Spleen (tissue), 11 donors: Measurements from ENCODE around the gene PRDX2. TPM values are rescaled to one million over a fixed set of nuclear protein-coding genes. Genes with fewer than 3 reads are reported as not detected.

Source experiments
- DNase-seq: peaks from one replicate; pipeline ENCODE4 v3.0.0-alpha.2; 2020
- H3K27ac ChIP-seq, 8 donors: fragments of 200-600 bp; sonication (generic) in 7 of 8; 1 replicate in 4 of 8; 2 replicates in 4 of 8; pipeline versions ENCODE4 v1.5.0 to v1.8.0; 2016 to 2021; ENCODE audit warnings: inconsistent platforms in 4 of 8, mild to moderate bottlenecking in 4 of 8, moderate library complexity in 1 of 8
- H3K27me3 ChIP-seq, 7 donors: fragments of 200-600 bp; sonication (generic) in 6 of 7; replicated peaks in 1 of 7; 1 replicate in 4 of 7; 2 replicates in 3 of 7; pipeline versions ENCODE4 v1.5.0 to v1.8.0; 2016 to 2021; ENCODE audit warnings: inconsistent platforms in 3 of 7, mild to moderate bottlenecking in 1 of 7
- H3K36me3 ChIP-seq, 6 donors: fragments of 200-600 bp; sonication (generic) in 5 of 6; 1 replicate in 4 of 6; 2 replicates in 2 of 6; pipeline versions ENCODE4 v1.5.0 to v1.8.0; 2016 to 2021; ENCODE audit warnings: inconsistent platforms in 2 of 6
- H3K4me1 ChIP-seq, 6 donors: fragments of 200-600 bp; sonication (generic) in 5 of 6; 1 replicate in 3 of 6; 2 replicates in 3 of 6; pipeline versions ENCODE4 v1.5.0 to v1.8.0; 2016 to 2021; ENCODE audit warnings: inconsistent platforms in 3 of 6
- H3K4me3 ChIP-seq, 8 donors: fragments of 200-600 bp; sonication (generic) in 7 of 8; 1 replicate in 4 of 8; 2 replicates in 4 of 8; pipeline versions ENCODE4 v1.5.0 to v1.8.0; 2016 to 2021; ENCODE audit warnings: inconsistent platforms in 4 of 8, mild to moderate bottlenecking in 4 of 8, moderate library complexity in 2 of 8
- H3K9me3 ChIP-seq, 8 donors: fragments of 200-600 bp; sonication (generic) in 7 of 8; 1 replicate in 4 of 8; 2 replicates in 4 of 8; pipeline versions ENCODE4 v1.5.0 to v1.8.0; 2016 to 2021; ENCODE audit warnings: inconsistent platforms in 4 of 8
- POLR2A ChIP-seq, 3 donors: fragments of 450-650 bp; IDR thresholded peaks; one replicate each; pipeline ENCODE4 v1.5.1; 2017; ENCODE audit warnings: antibody characterized with exemption in 3 of 3, mild to moderate bottlenecking in 1 of 3
- POLR2AphosphoS5 ChIP-seq, 3 donors: sonication (generic); formaldehyde crosslinking; IDR thresholded peaks; one replicate each; pipeline ENCODE4 v1.5.1; 2017; ENCODE audit warnings: antibody characterized with exemption in 3 of 3
- WGBS, 5 donors: extraction: QIAGEN DNeasy Blood & Tissue Kit in 3 of 5; methylation state at CpG; one replicate each; pipeline versions ENCODE4 v1.1.5 to v1.1.7; 2013 to 2018; 5-methylcytosine and 5-hydroxymethylcytosine counted together
- intact Hi-C: fragments of 100-400 bp; cut with DNase I; formaldehyde crosslinking; loops from one replicate; pipeline ENCODE4 v1.15.0; 2023; ENCODE audit warnings: low total_unique reads
- polyA plus RNA-seq, 3 donors: library from polyadenylated mRNA; stranded (reverse); fragments of 200-250 nt; gene quantifications; one replicate each; pipeline ENCODE4 v1.2.1, GENCODE V29; 2013
- total RNA-seq, 7 donors: library from RNA; depleted of rRNA in 3 of 7; stranded (reverse); fragments of >200 nt in 3 of 7; fragmentation: NEBNext Ultra II Directional in 4 of 7; extraction: Animal tissue kit (Norgen Biotek cat#: 25700) in 4 of 7; gene quantifications; one replicate each; pipeline versions ENCODE4 v1.1.0 to v1.2.1, GENCODE V29; 2016 to 2021
- TF ChIP-seq, protein P1 (sequence below), 11 experiments: fragments of 200-600 bp in 7 of 11; fragments of 450-650 bp in 4 of 11; sonication (generic) in 4 of 11; IDR thresholded peaks in 8 of 11; conservative IDR thresholded peaks in 3 of 11; 1 replicate in 7 of 11; 2 replicates in 4 of 11; pipeline versions ENCODE4 v1.4.0 to v1.8.0; 2016 to 2021; ENCODE audit warnings: antibody characterized with exemption in 11 of 11, inconsistent platforms in 4 of 11, mild to moderate bottlenecking in 1 of 11
- donor health status: healthy with polysubstance abuse.
- donor health status: DM: no; HTN: no; CAD: no; lungs with moderate emphysema.
- donor health status: DM: no; HTN: no; CAD: no.
- donor health status: Bipolar disorder and iron deficiency.
- donor health status: healthy.
- donor health status: DM: no; HTN: no; CAD: no.
- donor health status: DM: yes; HTN: yes; CAD: no.

Gene PRDX2
- total and polyA plus RNA-seq, 10 donors = 78.3 to 203 (median 117) TPM

DNA sequence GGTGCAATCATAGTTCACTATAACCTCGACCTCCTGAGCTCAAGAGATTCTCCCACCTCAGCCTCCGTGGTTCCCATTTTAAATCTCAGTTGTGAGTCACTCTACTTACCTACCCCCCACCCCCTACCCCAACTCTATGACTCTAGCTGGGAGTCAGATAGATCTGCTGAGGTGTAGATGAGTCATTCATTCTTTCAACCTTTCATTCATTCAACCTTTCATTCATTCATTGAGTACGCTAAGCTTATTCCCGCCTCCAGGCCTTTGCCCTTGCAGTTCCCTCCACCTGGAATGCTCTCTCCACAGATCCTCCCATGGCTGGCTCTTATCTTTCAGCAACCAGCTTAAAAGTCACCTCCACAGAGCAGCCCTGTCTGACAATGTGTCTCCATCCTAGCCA lies 35.6 kb upstream of the PRDX2 start:
- intact Hi-C loops = no loop called here
- H3K9me3 ChIP-seq = peaks cover 0 to 10% (median 0%) of the 10 kb centered on the region in 8 donors
- DNase-seq = no peak
- 71 to 81% (median 76%) methylated on average over 4 of the region's 4 CpGs for WGBS, 5 donors
- peaks cover 9 to 100% (median 100%) of the 10 kb centered on the region in 7 donors for H3K27me3 ChIP-seq
- TF ChIP-seq, protein P1, sequence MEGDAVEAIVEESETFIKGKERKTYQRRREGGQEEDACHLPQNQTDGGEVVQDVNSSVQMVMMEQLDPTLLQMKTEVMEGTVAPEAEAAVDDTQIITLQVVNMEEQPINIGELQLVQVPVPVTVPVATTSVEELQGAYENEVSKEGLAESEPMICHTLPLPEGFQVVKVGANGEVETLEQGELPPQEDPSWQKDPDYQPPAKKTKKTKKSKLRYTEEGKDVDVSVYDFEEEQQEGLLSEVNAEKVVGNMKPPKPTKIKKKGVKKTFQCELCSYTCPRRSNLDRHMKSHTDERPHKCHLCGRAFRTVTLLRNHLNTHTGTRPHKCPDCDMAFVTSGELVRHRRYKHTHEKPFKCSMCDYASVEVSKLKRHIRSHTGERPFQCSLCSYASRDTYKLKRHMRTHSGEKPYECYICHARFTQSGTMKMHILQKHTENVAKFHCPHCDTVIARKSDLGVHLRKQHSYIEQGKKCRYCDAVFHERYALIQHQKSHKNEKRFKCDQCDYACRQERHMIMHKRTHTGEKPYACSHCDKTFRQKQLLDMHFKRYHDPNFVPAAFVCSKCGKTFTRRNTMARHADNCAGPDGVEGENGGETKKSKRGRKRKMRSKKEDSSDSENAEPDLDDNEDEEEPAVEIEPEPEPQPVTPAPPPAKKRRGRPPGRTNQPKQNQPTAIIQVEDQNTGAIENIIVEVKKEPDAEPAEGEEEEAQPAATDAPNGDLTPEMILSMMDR (IDR thresholded peaks at IDR 0.05 in 8 of 11, conservative IDR thresholded peaks at IDR 0.05 in 3 of 11) = no peak
- TF ChIP-seq POLR2A (IDR thresholded peaks at IDR 0.05) (no peak), POLR2AphosphoS5 (IDR thresholded peaks at IDR 0.05) (no peak)
- H3K36me3 ChIP-seq = no peaks in the 10 kb centered on the region
- no peak overlapping the region for H3K27ac ChIP-seq
- H3K4me1 ChIP-seq = peaks cover 6 to 73% (median 42%) of the 10 kb centered on the region in 6 donors
- no peak overlapping the region for H3K4me3 ChIP-seq

DNA sequence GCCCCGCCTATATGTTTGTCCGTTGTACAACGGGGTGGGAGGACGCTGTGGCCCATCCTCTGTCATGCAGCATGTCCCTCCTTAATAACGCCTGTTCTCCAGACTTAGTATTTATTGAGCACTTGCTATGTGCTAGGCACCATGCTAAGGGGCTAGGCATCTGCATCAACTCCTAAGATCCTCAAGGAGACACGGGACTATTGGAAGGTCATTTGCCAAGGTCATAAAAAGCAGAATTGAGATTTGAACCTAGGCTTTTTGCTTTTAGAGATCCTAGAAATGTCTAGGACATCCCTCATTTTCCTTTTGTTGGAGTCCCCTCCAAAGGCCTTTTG lies 34.9 kb upstream of the PRDX2 start:
- Histone ChIP-seq H3K4me1 (peaks cover 7 to 71% (median 43%) of the 10 kb centered on the region in 6 donors), H3K36me3 (no peaks in the 10 kb centered on the region), H3K27ac (no peak overlapping the region), H3K27me3 (peaks cover 9 to 100% (median 100%) of the 10 kb centered on the region in 7 donors), H3K9me3 (peaks cover 0 to 10% (median 0%) of the 10 kb centered on the region in 8 donors), H3K4me3 (no peak overlapping the region)
- 4 to 21% (median 8%) methylated on average over 6 of the region's 6 CpGs for WGBS, 5 donors
- intact Hi-C loops = no loop called here
- TF ChIP-seq POLR2A (IDR thresholded peaks at IDR 0.05) (no peak), POLR2AphosphoS5 (IDR thresholded peaks at IDR 0.05) (no peak)
- TF ChIP-seq, protein P1 (IDR thresholded peaks at IDR 0.05 in 8 of 11, conservative IDR thresholded peaks at IDR 0.05 in 3 of 11) = no peak
- DNase-seq = no peak

DNA sequence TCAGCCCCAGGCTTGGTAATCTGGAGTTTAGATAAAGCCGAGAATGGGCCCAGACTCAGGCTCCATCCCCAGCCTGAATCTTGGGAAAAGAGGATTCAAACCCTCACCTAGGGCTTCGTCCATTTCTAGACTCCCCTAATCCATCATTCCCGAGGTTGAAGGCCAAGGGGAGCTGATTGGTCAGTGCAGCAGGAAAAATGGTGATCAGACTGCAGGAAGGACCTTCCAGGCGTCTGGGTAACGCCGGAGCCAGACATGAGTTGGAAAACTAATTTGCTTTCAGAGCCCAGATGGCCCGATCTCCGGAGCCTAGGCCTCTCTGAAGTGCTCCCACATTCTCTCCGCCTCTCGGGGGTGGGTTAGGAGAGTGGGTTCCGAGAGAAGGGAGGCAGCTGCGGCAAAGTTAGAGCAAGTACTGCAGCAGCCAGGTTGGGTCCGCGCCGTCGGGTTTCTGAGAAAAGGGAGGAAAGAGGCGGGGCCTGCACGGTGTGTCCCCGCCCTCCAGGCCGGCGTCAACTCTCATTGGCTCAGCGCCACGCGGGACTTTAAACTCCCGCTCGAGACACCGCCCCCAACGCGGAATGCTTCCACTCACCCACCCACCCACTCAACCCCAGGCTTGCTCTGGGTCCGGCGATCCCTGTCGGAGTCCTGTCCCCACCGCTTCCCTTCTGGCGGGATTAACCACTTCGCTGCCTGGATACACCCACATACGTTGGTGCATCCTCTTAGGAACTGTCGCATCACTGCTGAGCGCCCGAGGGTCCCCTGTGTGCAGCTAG lies 33.6 kb upstream of the PRDX2 start:
- Histone ChIP-seq H3K36me3 (no peaks in the 10 kb centered on the region), H3K4me1 (peaks cover 7 to 58% (median 35%) of the 10 kb centered on the region in 6 donors), H3K27ac (no peak overlapping the region), H3K4me3 (no peak overlapping the region), H3K27me3 (peaks cover 6 to 100% (median 97%) of the 10 kb centered on the region in 7 donors), H3K9me3 (peaks cover 0 to 6% (median 0%) of the 10 kb centered on the region in 8 donors)
- TF ChIP-seq, protein P1 (IDR thresholded peaks at IDR 0.05 in 8 of 11, conservative IDR thresholded peaks at IDR 0.05 in 3 of 11) = no peak
- no peak for TF ChIP-seq POLR2A (IDR thresholded peaks at IDR 0.05)
- TF ChIP-seq POLR2AphosphoS5 (IDR thresholded peaks at IDR 0.05) = no peak
- intact Hi-C loops = no loop called here
- WGBS, 5 donors = 10 to 19% (median 11%) methylated on average over 28 to 39 of the region's 39 CpGs
- no peak for DNase-seq

DNA sequence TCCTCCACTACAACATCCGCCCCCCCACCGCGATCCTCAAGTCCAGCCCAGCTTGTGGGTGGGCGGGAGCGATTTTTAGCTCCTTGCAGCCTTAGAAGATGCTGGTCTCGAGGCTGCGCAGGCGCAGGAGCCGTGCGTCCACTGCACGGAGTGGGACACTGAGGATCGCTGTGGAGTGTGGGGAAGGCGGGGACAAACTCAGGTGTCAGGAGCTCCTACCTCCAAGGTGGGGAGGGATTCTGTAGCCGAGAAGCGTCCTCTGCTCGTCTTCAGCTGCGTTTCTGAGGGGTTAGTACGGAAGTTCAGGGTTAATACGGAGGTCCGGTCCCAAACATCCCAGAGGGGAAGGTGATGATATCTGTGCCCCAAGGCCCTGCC lies 33.0 kb upstream of the PRDX2 start, which contains the start of gene RTBDN:
Gene RTBDN, minus strand, starts transcription at position 14 of the 378 bp plus-strand sequence. CDS start 4,600 bp downstream, outside the sequence.
- no peak within 1 kb of the TSS for H3K27ac ChIP-seq
- H3K4me3 ChIP-seq = peak within 1 kb of the TSS in 7 of 8 donors; percentile 23 to 69 (median 41)
- H3K36me3 ChIP-seq = no peaks in the 10 kb centered on the region
- H3K4me1 ChIP-seq = peaks cover 7 to 58% (median 35%) of the 10 kb centered on the region in 6 donors
- no peak for DNase-seq
- TF ChIP-seq, protein P1 (IDR thresholded peaks at IDR 0.05 in 8 of 11, conservative IDR thresholded peaks at IDR 0.05 in 3 of 11) = no peak
- TF ChIP-seq POLR2A (IDR thresholded peaks at IDR 0.05) (no peak), POLR2AphosphoS5 (IDR thresholded peaks at IDR 0.05) (no peak)
- peaks cover 0 to 6% (median 0%) of the 10 kb centered on the region in 8 donors for H3K9me3 ChIP-seq
- WGBS, 5 donors = 9 to 12% (median 11%) methylated on average over 20 of the region's 20 CpGs
- intact Hi-C loops = no loop called here
- H3K27me3 ChIP-seq = peaks cover 4 to 100% (median 96%) of the 10 kb centered on the region in 7 donors
